Cardiac septum (tissue), 1 donor: Measurements from ENCODE around the gene WASF2. TPM values are rescaled to one million over a fixed set of nuclear protein-coding genes. Genes with fewer than 3 reads are reported as not detected.
"Not testable (repeated sequence)": the region's sequence is repeated elsewhere in the genome, so short reads cannot be mapped to it uniquely, and the experiment has no call there.

ENCODE experiments used
- DNase-seq: peaks from one replicate; pipeline ENCODE4 v3.0.0-alpha.2; 2020; ENCODE audit warnings: low spot score
- intact Hi-C: fragments of 100-400 bp; cut with DNase I; formaldehyde crosslinking; loops from one replicate; pipeline ENCODE4 v1.14.0; 2022
- total RNA-seq: library from RNA; stranded (reverse); fragmentation: NEBNext Ultra II Directional; extraction: Animal tissue kit (Norgen Biotek cat#: 25700); gene quantifications from one replicate; pipeline ENCODE4 v1.2.1, GENCODE V29; 2021
- donor health status: DM: no; HTN: no; CAD: no.

The WASF2 gene
- total RNA-seq, 1 donor from 2014 or later = 59.3 TPM

DNA sequence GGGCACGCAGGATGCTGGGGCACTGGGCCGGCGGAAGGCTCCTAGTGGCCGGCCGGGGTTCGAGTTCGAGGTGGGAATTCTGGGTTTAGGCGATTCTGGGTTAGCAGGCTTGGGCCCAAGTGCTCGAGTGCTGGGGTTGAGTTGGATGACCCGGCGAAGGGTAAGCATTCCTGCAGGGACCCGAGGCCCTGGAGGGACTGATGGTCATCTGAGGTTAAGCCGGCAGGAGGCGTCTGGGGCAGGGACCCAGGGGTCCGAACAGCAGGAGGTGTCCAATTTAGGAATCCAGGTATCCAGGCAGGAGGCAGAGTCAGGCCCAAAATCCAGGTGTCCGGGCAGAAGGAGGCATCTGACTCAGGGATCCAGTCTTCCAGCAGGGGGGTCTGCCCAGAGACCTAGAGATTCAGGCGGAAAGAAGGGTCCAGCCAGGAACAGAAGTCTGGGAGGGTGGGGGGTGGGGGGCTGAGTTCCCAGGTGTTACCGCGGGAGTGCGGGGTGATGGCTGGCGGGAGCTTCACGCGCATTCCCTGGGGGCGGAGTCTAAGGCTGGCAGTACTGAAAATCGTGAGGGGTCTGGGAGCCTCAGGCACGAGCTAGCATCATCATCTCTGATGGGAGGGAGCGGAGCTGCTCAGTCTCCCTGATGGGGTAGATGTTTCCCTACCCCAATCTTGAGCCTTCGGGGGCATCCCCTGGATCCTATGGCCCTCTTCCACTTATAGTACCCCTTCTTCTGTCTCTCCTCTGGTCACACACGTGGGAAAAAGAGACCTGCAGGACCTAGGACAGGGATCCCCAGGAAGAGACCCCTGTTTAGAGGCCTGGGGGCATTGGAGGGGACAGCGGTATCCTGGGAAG lies 97.0 kb downstream of the WASF2 start:
- no peak for DNase-seq

GRCh38 chr1:27392096-27392777 lies 97.7 kb downstream of the WASF2 start, which contains the start of gene GPR3:
GPR3 (plus strand) TSS chr1:27392622; CDS start chr1:27393799, 1,177 bp downstream.
- peak; percentile 94 for DNase-seq
- intact Hi-C loops = loop anchor here (2.0 to 5.0 kb wide), 4 partner anchors 25 to 270 kb away; partner anchors contain the start of gene MAP3K6

More for the DNA sequence above, 97.0 kb downstream of the WASF2 start:
- intact Hi-C loops = loop anchor here (2.0 to 5.0 kb wide), 4 partner anchors 26 to 269 kb away; partner anchors contain the start of gene MAP3K6

DNA sequence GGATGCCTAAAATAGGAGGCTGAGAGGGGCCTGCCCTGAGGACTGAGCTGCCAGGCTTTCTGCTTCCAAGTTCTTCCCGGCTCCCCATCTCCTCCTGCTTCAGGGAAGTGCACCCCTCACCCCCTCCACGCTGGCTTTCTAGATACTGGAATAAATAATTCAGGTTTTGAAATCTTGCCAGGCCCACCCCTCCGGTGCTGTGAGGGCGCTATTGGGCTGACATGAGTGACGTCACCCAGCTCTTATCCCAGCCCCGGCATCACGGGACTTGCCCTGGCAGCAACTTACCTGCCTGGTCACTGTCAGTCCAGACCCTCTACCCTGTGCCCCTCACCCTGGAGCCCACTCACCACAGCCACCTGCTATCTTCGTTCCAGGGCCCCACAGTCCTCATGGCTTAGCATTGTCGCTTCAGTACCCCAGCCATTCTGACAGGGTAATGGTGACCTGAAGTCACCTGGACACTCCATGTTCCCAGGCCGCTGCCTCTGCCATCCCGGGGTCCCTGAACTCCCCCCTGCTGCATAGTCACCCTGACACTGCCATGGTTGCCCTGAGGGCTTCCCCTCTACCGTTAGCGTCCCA lies 98.4 kb downstream of the WASF2 start:
- DNase-seq = peak; percentile 80

GRCh38 chr1:27388337-27389005 lies 101.5 kb downstream of the WASF2 start:
- intact Hi-C loops = no loop called here
- peak; percentile 85 for DNase-seq

More for the DNA sequence above, 98.4 kb downstream of the WASF2 start:
- intact Hi-C loops = loop anchor here (2.0 to 5.0 kb wide), 4 partner anchors 25 to 271 kb away; partner anchors contain the start of gene MAP3K6

DNA sequence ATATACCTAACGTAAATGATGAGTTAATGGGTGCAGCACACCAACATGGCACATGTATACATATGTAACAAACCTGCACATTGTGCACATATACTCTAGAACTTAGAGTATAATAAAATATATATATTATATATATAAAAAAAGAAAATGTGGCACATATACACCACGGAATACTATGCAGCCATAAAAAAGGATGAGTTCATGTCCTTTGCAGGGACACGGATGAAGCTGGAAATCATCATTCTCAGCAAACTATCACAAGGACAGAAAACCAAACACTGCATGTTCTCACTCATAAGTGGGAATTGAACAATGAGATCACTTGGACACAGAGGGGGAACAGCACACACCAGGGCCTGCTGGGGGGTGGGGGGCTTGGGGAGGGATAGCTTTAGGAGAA lies 105.2 kb downstream of the WASF2 start:
- DNase-seq, intact Hi-C loops: not testable (repeated sequence)

- intact Hi-C loops = no loop called here
- DNase-seq = no peak
These were observed 106.3 kb downstream of the WASF2 start for GRCh38 chr1:27383661-27384060.

GRCh38 chr1:27383039-27383605 lies 106.8 kb downstream of the WASF2 start, which contains the start of gene CD164L2:
CD164L2 (minus strand) TSS chr1:27383333; CDS start chr1:27383239, 94 bp downstream.
- DNase-seq = no peak
- intact Hi-C loops = no loop called here

- intact Hi-C loops = no loop called here
These were observed 107.8 kb downstream of the WASF2 start for GRCh38 chr1:27381969-27382762.

GRCh38 chr1:27380766-27381733 lies 108.9 kb downstream of the WASF2 start:
- DNase-seq = no peak
- intact Hi-C loops = no loop called here

More at GRCh38 chr1:27381969-27382762, 107.8 kb downstream of the WASF2 start:
- DNase-seq = no peak

DNA sequence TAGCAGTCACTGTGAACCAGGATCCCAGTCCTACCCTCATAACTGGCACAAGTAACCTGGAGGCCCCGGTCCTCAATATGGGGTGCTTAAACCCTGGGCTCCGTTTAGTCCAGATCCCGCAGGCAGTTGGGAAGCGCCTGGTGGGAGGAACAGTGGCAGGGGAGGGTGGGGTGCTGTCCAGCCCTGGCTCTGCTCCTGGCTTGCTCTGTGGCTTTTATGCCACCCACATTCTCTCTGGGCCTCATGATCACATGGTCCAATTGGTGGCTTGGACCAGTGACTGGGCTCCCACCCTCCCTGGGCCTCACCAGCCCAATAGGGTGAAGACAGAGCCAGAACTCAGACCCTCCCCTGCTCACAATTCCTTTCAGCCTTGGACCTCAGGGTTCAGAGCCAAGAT lies 109.7 kb downstream of the WASF2 start:
- no peak for DNase-seq
- intact Hi-C loops = no loop called here

GRCh38 chr1:27379564-27380122 lies 110.3 kb downstream of the WASF2 start:
- intact Hi-C loops = no loop called here
- no peak for DNase-seq

GRCh38 chr1:27377760-27378495 lies 112.0 kb downstream of the WASF2 start:
- intact Hi-C loops = no loop called here
- DNase-seq = no peak

DNA sequence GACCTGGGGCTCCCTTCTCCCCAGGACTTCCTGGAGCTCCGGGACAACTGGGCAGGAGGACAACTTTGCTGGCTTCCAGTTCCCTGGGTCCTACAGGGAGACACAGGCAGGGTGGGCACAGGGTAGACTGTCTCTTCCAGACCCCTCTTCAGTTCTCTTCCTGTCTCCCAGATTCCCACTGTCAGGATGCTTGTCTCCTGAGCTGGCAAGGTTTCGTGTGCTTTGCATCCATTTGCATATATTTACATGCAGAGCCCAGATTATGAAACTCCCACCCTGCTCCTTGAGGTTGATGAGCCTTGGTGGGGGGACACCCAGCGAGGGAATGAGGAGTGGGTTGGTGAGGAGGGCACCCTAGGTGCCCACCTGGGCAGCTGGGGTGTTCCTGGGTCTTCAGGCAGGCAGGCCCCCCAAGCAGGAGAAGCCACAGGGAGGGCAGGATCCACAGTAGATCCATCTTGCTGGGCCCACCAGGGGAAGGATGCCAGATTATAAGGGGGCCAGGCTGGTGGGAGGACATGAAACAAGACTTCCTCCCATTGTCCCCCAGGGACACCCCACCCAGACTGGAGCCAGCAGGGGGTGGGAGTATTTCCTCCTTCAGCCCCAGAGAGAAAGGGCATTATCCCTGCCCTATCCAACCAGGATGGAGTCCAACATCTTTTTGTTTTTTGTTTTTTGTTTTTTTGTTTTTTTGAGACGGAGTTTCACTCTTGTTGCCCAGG lies 115.4 kb downstream of the WASF2 start, which contains the start of gene FCN3:
FCN3 (minus strand) TSS at position 463 of the 725 bp plus-strand sequence; CDS start at position 457, 6 bp downstream.
- DNase-seq = no peak

GRCh38 chr1:27372808-27373690 lies 116.9 kb downstream of the WASF2 start:
- no peak for DNase-seq
- intact Hi-C loops = no loop called here

More for the DNA sequence above, 115.4 kb downstream of the WASF2 start, which contains the start of gene FCN3:
- intact Hi-C loops = no loop called here
